ENCODE results near the gene CDH13.

Gene CDH13

GRCh38 chr16:83768986-83769385 is 1142.2 kb downstream of the CDH13 start:
- DNase-seq (ENCODE audit: low read depth): no peak

DNA sequence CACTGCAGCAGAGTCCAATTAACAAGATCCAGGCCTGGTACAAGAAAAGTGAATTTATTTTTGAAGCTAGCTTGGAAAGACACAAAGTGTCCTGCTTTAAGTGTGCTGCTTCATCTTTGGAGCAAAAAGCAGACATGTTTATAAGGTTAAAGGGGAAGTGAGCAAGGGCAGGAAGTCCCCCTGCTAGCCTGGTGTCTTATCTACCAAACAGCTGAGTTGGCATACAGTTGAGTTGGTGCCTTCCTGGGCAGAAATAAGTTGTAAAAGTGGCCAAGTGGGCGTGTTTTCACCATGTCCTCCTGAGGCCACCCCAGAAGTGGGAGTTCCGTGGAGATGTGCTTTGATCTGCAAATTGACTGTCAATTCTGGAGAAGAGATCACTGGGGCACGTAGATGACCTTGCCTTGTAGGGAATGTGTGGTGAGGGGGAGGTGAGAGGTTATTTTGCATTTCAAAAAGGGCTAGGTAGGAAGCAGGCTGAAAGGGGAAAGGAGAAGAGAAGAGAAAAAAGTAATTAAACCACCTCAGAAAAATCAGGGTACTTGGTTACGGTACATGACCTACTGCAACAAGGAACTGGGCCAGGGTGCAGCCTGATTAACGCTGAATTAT is 1142.7 kb downstream of the CDH13 start:
- DNase-seq (ENCODE audit: low read depth): no peak

DNA sequence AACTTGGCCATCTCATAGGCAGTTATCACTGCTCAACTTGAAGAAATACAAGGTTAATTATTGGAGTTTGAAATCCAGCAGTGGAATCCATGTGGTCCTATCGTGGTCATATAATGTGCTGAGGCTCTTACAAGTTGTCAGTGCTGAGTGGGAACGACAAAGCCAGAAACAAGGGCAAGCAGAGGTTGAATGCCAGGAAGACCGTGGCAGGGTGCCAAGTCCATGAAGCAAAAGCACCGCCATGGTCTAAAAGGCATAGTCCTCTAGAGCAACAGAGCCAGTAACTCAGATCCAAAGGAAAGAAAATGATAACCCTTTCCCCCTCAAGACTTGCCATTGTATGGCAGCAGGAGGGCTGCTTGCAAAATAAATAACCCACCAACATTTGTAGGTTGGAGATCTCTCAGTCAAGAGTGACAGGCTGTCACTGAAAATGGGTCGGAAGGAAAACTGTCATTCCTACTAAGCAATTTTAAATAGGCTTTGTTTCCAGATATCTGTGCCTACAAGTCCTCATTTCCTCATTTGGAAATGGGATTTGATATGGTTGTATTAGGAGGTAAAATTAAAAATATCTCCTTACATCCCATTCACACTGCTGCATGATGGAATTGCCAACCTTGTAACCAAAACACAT is 1144.7 kb downstream of the CDH13 start:
- DNase-seq (ENCODE audit: low read depth): no peak

- no peak for DNase-seq (ENCODE audit: low read depth)
These were observed 1146.0 kb downstream of the CDH13 start for GRCh38 chr16:83772806-83773205.

DNA sequence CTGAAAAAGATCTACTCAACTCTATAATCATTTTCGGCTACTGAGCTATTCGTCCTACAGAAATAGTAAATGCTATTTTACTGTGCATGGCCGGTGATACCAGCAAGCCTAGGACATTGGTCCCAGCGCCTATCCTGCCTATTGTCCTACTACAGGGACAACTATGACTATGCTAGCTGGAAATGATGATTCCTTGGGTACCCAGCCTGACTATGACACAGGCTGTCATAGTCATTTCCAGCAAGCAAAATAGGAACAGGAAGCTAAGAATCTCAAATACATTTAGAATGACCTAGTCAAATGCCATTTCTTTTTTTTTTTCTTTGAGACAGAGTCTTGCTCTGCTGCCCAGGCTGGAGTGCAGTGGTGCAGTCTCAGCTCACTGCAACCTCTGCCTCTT is 1147.3 kb downstream of the CDH13 start:
- no peak for DNase-seq (ENCODE audit: low read depth)

DNA sequence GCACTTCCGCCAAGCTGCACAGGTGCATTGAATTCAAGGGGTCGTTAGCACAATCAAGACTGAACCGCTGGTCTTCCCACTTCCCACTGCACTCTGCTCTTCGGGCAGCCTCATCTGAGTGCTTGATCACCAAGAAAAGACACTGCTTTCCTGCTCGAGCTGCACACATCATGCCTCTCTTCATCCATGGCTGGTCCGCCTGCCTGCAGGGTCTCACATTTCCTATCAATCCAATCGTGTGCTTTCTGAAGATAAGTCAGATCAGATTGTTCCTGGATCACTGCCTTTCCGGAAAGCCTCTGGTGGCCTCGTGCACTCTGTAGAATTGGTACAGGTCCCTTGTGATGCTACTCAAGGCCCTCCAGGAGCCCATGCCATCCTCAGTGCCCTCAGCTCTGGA is 1150.2 kb downstream of the CDH13 start:
- DNase-seq (ENCODE audit: low read depth): no peak

DNA sequence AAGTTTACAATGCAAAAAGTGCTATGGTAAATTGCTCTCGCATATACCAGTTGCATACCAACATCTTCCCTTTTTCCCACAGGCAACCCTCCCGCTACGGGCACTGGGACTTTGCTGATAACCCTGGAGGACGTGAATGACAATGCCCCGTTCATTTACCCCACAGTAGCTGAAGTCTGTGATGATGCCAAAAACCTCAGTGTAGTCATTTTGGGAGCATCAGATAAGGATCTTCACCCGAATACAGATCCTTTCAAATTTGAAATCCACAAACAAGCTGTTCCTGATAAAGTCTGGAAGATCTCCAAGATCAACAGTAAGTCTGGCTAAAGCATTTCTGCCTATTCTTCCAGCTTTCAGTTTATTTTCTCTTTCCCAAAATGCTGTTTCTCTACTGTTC is 1153.1 kb downstream of the CDH13 start:
- DNase-seq (ENCODE audit: low read depth): no peak

DNA sequence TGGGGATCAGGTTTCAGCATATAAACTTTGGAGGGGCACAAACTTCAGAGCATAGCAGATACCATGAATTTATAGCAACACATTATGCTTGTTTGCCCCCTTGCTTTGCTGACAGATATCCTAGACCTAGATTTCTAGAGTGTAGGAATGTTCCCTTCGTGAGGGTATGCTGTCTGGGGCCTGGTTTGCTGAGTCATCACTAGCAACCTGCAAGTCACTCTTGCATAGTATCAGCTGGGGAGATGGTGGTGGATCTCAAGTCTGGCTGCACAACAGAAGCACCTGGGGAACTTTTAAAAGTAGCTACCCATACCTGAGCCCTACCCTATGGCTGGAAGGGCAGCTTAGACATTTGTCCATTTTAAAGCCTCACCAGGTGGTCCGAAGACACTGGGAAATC is 1158.7 kb downstream of the CDH13 start:
- DNase-seq (ENCODE audit: low read depth): no peak

- DNase-seq (ENCODE audit: low read depth): no peak
These were observed 1163.1 kb downstream of the CDH13 start for GRCh38 chr16:83789642-83790401.

DNA sequence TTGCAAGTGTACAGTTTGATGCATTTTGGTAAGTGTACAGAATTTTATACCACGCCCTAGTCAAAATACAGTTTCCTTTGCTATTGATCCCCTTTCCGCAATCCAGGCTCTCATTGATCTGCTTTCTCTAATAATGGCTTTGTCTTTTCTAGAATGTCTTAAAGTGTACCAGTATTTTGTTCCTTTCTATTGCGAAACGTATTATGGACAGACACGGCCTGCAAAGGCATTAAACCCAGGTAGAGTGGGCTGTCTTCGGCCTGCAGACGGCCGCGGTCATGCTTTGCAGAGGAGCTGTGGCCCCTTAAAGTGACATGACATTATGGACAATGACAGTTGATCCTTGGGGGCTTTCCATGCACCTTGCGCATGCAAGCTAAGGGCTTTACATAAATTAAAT is 1165.1 kb downstream of the CDH13 start:
- no peak for DNase-seq (ENCODE audit: low read depth)

GRCh38 chr16:83792391-83792790 is 1165.6 kb downstream of the CDH13 start:
- no peak for DNase-seq (ENCODE audit: low read depth)

DNA sequence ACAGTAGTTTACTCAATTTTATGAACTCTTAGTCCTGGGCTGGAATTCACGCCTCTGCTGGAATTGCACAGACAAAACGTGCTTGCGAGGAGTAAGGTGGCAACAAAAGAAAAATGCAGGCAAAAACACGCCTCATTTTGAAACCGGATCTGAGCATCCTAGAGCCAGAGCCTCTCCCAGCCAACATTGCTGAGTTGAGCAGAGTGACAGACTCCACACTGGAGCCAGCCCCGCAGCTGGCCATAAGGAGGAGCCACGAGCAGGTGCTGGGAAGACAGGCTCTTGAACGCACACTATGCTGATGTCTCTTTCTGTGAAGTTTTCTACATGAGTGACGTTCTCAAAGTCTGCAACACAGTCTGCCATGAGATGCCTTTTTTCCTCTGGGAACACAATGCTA is 1166.4 kb downstream of the CDH13 start:
- no peak for DNase-seq (ENCODE audit: low read depth)

DNA sequence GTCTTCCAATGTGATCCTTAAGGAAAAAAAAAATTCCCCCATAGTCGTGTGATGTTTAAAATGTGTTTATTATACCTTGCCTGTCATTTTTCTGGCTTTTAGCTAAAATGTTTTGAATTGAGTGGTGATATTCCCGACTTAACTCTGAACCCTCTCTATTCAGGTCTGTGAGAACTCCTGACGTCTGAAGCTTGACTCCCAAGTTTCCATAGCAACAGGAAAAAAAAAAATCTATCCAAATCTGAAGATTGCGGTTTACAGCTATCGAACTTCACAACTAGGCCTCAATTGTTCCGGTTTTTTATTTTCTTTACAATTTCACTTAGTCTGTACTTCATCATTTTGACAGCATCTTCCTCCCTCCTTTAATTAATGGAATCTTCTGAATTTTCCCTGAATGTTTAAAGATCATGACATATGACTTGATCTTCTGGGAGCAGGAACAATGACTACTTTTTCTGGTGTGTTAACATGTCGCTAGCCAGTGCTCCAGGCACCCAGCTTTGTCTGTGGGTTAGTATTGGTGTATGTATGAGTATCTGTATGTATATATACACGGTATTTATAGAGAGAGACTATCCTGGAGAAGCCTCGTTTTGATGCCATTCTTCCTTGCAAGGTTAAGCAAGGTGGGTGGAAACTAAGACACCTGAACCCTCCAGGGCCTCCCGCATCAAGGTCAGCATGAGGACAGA is 1168.2 kb downstream of the CDH13 start:
- no peak for DNase-seq (ENCODE audit: low read depth)

GRCh38 chr16:83797013-83797412 is 1170.2 kb downstream of the CDH13 start:
- DNase-seq (ENCODE audit: low read depth): no peak

GRCh38 chr16:83799336-83799735 is 1172.6 kb downstream of the CDH13 start:
- no peak for DNase-seq (ENCODE audit: low read depth)

DNA sequence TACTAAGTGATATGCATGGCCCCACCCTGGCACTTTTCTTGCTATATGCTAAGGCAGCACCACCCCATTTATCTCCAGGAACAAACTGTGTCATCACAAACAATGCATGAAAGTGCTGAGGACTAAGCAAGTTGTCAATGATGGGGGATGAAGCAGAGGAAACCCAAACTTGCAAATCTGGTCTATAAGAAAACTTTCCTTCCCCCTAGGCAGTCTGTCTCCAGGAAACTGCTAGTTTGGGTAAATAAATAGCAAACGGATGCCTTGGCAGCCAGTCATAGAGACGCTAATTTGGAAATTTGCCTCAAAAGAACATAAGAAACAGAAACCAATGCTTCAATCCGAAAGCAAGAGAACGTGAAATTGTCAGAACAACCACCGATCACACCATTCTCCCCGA is 1175.4 kb downstream of the CDH13 start:
- DNase-seq (ENCODE audit: low read depth): no peak

GRCh38 chr16:83802554-83803205 is 1175.9 kb downstream of the CDH13 start:
- no peak for DNase-seq (ENCODE audit: low read depth)

DNA sequence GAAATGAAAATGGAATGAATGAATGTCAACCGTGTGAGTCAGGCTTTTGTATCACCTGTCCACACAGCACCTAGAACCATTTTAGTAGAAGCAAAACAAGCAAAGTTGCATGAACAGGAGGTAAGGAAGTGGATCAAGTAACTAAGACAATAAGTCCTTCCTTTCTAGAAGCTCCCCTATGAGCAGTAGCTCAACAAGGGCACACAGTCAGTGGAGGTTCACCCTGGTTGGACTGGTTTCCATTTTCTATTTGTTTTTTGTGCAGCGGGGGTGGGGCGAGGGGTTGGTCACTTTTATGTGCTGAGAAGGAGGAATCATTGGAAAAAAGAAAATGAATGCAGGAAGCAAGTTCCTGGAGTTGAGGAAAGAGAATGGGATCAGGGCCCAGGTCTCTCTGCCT is 1177.0 kb downstream of the CDH13 start:
- no peak for DNase-seq (ENCODE audit: low read depth)

GRCh38 chr16:83804366-83804765 is 1177.6 kb downstream of the CDH13 start:
- no peak for DNase-seq (ENCODE audit: low read depth)

- no peak for DNase-seq (ENCODE audit: low read depth)
These were observed 1179.3 kb downstream of the CDH13 start for GRCh38 chr16:83806036-83806435.

DNA sequence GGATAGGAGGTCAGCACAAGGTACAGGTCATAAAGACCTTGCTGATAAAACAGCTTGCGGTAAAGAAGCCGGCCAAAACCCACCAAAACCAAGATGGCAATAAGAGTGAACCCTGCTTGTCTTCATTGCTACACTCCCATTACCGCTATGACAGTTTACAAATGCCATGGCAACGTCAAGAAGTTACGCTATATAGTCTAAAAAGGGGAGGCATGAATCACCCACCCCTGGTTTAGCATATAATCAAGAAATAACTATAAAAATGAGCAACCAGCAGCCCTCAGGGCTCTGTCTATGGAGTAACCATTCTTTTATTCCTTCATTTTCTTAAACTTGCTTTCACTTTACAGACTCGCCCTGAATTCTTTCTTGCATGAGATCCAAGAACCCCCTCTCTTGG is 1180.0 kb downstream of the CDH13 start:
- DNase-seq (ENCODE audit: low read depth): no peak

- DNase-seq (ENCODE audit: low read depth): no peak
These were observed 1180.5 kb downstream of the CDH13 start for GRCh38 chr16:83807327-83807709.

All from stimulated activated CD4-positive, alpha-beta T cell treated with anti-CD3 and anti-CD28 coated beads, Interleukin-2, amount 100 ng/mL, for 4 hours (primary cell).